Suppressor macrophage treated with lipopolysaccharide for 4 hours (primary cell): ENCODE data around the gene TSPAN9.

Source experiments
- DNase-seq: peaks from one replicate; pipeline ENCODE4 v3.0.0-alpha.2; 2020

Gene TSPAN9

GRCh38 chr12:3081091-3081490 is 3.9 kb downstream of the TSPAN9 start:
- DNase-seq = no peak

GRCh38 chr12:3081886-3082285 is 4.7 kb downstream of the TSPAN9 start:
- DNase-seq = no peak

- DNase-seq = no peak
These were observed 6.2 kb downstream of the TSPAN9 start for GRCh38 chr12:3083241-3083920.

DNA sequence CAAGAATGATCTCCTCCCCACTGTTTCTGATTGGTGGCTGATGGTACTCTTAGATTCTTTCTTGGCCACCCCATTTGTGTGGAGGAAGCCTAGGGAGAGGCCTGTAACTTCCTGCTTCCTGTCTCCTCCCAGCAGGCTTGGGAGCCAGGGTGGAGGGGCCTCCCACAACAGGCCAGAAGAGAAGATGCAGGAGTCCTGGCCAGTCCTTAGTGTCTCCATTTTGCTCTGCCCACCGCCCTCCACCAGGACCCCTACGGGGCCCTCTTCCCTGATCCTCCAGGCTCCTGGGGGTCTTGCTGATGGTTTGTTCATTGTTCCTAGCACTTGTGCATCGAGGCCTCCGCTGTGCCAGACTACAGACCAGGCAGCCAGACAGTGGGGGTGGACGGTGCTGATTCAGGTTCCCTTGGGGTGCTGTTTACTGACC is 6.8 kb downstream of the TSPAN9 start:
- no peak for DNase-seq

DNA sequence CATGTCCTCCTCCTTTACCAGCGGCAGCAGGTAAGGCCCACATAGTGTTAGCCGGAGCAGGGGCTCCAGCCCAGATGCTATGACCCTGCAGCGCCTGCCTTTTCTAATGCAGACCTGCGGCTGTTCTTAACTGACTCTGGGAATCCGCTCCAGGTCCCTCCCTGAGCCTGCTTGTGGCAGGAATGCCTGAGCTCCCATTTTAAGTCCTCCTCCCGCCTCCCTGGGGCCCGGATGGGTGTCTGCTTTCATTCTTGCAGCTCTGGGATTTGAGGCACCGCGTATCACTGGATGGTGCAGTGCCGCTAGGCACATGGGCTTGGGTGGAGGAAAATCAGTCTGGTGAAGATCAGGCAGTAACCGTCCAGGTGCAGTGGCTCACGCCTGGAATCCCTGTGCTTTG is 7.6 kb downstream of the TSPAN9 start:
- no peak for DNase-seq

DNA sequence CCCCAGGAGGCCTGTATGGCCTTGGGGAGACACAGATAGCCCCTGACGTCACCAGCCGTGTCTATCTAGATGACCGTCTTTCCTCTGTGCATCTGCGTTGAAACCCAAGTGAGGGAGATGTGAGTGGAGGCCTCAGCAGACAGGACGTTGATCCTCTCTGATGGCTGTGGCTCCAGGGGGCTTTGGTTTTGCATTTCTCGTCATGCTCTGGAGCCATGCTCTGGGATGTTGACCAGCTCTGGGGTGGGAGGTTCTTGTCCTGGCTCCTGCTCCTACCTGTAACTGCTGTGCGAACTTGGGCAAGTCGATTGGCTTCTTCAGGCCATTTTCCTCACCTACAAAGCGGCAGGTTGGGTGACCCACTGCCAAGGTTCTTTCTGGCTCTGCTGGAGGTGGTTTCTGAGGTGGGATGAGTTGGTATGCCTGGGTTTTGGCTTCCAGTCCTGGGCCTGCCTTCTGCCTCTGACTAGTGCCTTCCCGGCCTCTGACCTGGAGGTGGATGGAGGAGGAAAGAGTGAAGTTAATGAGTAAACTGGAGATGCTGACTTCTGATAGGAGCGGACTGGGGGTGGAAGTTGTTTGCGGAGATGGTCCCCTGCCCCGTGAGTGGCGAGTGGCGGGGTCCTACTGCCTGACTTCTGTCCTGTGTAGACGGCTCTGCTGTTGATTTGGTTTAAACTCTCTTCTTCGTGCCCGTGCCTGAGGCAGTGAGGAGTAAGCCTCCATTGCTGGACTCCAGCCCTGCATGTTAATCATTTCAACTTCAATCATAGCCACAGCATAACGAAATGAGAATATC is 8.4 kb downstream of the TSPAN9 start:
- no peak for DNase-seq

DNA sequence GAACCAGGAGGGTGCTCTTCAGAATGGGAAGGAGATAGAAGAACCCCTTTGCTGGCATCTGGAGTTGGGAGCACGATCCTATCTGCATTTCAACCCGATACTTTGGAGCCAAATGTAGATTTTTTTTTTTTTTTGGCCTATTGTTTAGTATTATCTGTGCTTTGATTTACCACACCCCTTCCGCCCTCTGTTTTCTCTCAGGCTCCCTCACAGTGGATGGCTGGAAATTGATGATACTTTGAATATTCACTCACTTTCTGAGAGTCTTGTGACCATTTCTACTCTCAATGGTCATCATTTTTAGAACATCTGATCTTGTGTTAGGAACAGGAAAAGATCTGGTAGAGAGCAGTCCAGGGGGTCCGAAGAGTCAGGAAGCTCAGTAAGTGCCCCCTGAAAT is 9.0 kb downstream of the TSPAN9 start:
- no peak for DNase-seq

DNA sequence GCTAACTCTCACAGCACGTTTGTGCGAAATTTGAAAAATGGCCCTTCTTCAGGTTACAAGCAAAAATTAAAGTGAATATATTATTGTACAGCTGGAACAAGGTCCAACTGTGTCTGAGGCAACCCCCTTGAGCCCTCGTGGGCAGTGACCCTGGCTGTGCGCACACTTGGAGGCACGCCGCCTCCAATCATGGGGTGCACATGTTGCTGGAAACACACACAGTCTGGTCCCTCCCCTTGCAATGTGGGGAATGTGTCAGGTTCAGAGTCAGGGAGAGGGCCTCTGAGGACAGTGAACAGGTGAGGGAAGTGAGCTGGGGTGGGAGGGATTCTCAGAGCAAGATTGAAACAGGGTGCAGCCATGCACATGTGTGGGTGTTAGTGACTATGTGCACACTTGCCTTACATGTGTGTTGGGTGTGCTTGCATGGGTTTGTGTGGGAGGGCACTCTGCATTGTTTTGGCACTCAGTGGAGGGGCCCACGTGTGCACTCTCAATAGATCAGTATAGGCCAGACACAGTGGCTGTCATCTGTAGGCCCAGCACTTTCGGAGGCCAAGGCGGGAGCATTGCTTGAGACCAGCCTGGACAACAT is 9.6 kb downstream of the TSPAN9 start:
- no peak for DNase-seq

- no peak for DNase-seq
These were observed 10.8 kb downstream of the TSPAN9 start for GRCh38 chr12:3087758-3088650.

- no peak for DNase-seq
These were observed 12.4 kb downstream of the TSPAN9 start for GRCh38 chr12:3089588-3089987.

DNA sequence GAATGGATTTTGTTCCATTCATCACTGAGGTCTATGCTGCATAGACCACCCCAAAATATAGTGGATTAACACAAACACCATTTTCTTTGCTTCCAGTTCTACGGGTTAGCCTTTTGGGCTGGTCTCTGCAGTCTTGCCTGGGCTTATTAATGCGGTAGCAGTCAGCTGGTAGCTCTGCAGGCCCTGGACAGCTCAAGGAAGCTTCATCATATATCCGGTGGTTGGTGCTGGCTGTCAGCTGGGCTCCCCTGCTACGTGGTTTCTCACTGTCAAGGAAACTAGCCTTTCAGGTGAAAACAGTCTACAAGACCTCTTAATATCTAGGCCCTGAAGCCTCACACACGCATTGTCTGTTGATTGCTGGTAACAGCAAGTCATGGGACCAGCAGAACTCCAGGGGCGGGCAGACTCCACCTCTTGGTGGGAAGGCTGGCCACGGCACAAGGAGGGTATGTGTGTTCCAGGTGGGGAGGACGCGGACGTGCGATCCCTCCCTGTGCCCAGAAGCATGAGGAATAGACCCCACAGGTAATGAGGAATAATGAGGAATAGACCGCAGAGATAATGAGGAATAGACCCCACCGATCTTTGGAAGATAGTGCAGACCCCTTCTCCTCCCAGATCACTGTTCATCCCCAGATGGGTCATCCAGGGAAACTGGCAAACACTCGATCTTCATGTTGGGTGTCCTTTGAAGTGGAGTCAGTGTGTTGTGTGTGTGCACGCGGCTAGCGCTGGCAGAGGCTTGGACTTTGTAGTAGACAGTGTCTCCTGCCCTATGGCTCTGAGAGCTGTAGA is 13.3 kb downstream of the TSPAN9 start:
- DNase-seq = no peak

GRCh38 chr12:3091038-3091319 is 13.8 kb downstream of the TSPAN9 start:
- no peak for DNase-seq

DNA sequence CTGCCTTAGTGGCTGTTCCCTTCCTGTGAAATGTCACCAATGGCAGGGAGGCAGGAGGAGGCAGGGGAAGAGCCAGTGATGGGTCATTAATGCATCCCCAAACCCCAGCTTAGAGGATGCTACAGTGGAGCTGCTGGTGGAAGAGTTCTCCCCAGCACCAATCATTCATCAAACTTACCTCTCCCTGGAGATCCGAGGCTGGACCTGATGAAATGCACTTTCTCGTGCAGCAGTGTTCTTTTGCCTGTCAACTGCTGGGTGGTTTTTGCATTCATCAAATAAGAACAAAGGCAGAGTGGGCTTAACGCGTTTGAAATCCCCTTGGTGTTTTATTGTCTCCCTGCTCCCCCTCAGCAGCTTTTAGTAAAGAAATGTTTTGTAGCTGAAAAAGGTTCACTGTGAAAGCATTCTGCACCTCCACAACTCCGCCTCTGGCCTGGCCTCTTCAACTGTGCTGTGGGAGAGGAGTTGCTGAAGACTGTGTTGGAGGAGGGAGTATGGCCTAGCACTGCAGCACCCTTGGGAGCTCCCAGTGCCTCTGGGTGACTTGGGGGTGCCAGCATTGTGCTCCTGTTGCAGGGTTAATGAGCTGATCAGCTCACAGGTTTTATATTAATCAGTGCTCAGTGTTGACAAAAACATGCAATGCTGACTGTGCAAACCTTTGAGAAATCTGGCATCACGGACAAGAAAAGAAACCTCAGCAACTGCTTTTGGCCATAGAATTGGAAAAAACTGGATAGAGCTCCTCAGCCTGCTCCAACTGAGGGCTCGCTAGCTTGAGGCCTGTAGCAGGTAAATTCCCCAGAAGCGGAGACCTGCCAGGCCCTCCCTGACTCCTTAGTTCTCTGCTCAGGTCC is 14.4 kb downstream of the TSPAN9 start:
- DNase-seq = no peak

DNA sequence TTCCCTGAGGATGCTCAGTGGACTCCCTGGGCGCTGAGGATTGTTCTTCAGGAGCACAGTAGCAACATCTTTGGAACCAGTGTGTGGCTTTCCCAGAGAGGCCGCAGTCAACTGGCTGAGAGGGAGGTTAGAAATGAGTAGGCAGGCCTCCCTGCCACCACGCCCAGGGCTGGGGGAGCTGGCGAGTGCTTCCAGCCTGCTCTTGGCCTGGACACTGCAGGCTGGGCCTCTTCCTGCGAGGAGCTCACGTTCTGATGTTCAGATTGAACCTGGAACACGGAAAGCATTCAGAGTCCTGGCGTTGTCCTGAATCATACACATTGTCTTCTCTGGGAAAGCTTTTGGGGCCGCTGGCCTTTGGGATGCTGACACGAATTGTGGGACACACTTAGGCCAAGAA is 15.6 kb downstream of the TSPAN9 start:
- DNase-seq = no peak

DNA sequence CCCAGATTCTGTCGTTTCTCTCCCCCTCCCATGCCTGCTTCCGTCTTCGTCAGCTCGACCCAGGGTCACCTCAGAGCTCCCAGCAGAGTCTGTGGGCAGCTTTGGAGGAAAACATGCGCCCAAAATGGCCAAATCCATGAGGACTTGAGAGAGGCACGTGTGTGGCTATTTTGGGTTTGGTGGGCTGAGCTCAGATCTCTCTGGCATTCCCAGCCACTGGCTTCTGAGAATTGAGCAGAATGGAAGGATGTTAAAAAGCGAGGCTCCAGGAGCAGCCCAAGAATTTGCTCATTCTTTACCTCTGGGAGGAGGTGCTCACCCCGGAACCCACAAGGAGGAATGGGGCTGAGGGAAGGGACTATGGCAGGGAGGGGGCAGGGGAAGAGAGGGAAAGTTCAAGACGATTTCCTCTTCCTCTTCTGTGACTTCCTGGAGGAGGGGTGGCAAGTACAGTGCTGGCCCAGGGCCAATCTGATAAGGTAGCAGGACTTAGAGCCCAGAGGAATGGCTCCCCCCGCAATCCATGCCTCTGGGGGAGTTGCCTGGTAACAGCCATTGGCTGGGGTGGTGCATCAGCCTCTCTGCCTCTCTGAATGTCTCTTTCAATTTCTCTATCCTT is 20.1 kb downstream of the TSPAN9 start:
- DNase-seq = no peak

- DNase-seq = no peak
These were observed 20.7 kb downstream of the TSPAN9 start for GRCh38 chr12:3097836-3098235.

GRCh38 chr12:3098436-3098835 is 21.3 kb downstream of the TSPAN9 start:
- no peak for DNase-seq

- DNase-seq = no peak
These were observed 22.0 kb downstream of the TSPAN9 start for GRCh38 chr12:3099146-3099545.

- DNase-seq = no peak
These were observed 24.3 kb downstream of the TSPAN9 start for GRCh38 chr12:3101309-3102024.

DNA sequence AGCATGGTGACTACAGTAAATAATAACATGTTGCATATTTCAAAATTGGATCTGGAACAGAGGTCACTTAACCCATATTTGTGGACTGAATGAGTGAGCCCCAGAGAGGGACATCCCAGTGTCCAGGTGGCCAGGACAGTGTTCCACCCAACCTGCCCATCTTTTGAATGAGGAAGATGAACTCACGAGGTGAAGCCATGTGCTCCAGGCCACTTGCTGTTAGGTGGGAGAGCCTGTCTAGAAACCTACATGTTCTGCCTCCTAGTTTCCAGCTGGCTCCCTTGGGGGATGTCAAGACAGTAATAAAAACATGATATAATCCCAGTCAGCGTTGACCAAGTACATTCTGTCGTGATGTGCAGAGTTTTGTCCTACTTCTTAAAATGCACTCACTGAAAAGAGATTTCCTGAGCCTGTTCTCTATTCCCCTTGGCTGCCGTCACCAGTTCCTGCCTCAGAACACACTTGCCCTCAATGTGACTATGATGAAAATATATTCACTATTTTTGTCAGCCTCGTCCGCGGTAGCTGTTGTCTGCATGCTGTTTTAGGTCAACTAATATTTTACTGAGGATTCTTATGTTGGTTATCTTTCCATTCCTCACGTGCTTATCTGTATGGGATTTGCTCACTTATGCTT is 25.7 kb downstream of the TSPAN9 start:
- no peak for DNase-seq
